ACC112 (cell line): ENCODE results near the gene CHRNB4.
"Not testable (repeated sequence)": the region's sequence is repeated elsewhere in the genome, so short reads cannot be mapped to it uniquely, and the experiment has no call there.

ENCODE experiments used
- H2AFZ ChIP-seq: fragments of 200-600 bp; sonication (generic); one replicate; pipeline ENCODE4 v1.6.0; 2017; ENCODE audit warnings: antibody characterized with exemption, low read length; ENCODE audit not compliant: unreplicated experiment
- H3K27ac ChIP-seq: fragments of 200-600 bp; sonication (generic); 2 replicates; pipeline ENCODE4 v1.5.1; 2014; ENCODE audit warnings: low read depth, mild to moderate bottlenecking, antibody characterized with exemption, low read length, moderate library complexity
- H3K27me3 ChIP-seq: fragments of 200-600 bp; sonication (generic); 2 replicates; pipeline ENCODE4 v1.6.1; 2014; ENCODE audit warnings: mild to moderate bottlenecking, antibody characterized with exemption, low read length, moderate library complexity, mixed read lengths; ENCODE audit not compliant: insufficient read depth
- H3K36me3 ChIP-seq: fragments of 200-600 bp; sonication (generic); 2 replicates; pipeline ENCODE4 v1.6.1; 2016; ENCODE audit warnings: mild to moderate bottlenecking, antibody characterized with exemption, low read length, moderate library complexity, mixed read lengths; ENCODE audit not compliant: insufficient read depth
- H3K4me1 ChIP-seq: fragments of 200-600 bp; sonication (generic); one replicate; pipeline ENCODE4 v1.6.1; 2016; ENCODE audit warnings: low read length, mixed read lengths; ENCODE audit not compliant: insufficient read depth, unreplicated experiment, control insufficient read depth
- H3K4me3 ChIP-seq: fragments of 200-600 bp; sonication (generic); 2 replicates; pipeline ENCODE4 v1.5.1; 2014; ENCODE audit warnings: mild to moderate bottlenecking, low read depth, low read length
- H3K79me2 ChIP-seq: fragments of 200-600 bp; sonication (generic); one replicate; pipeline ENCODE4 v1.6.0; 2016; ENCODE audit warnings: low read length; ENCODE audit not compliant: control insufficient read depth, unreplicated experiment, insufficient read depth

CHRNB4 gene

GRCh38 chr15:78614021-78614420 is 27.0 kb downstream of the CHRNB4 start:
- H3K27ac ChIP-seq: no peak overlapping the region
- H2AFZ ChIP-seq: no peak overlapping the region
- peaks cover 2% of the 10 kb centered on the region for H3K27me3 ChIP-seq
- no peaks in the 10 kb centered on the region for H3K36me3 ChIP-seq
- peaks cover 14% of the 10 kb centered on the region for H3K4me1 ChIP-seq
- H3K79me2 ChIP-seq: no peaks in the 10 kb centered on the region
- no peak overlapping the region for H3K4me3 ChIP-seq

DNA sequence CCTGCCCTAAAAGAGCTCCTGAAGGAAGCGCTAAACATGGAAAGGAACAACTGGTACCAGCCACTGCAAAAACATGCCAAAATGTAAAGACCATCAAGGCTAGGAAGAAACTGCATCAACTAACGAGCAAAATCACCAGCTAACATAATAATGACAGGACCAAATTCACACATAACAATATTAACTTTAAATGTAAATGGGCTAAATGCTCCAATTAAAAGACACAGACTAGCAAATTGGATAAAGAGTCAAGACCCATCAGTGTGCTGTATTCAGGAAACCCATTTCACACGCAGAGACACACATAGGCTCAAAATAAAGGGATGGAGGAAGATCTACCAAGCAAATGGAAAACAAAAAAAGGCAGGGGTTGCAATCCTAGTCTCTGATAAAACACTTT is 31.5 kb downstream of the CHRNB4 start:
- not testable (repeated sequence) for H3K4me1 ChIP-seq, H3K79me2 ChIP-seq, H3K36me3 ChIP-seq, H3K27ac ChIP-seq, H2AFZ ChIP-seq, H3K4me3 ChIP-seq
- H3K27me3 ChIP-seq: peaks cover 13% of the 10 kb centered on the region

GRCh38 chr15:78605680-78606079 is 35.3 kb downstream of the CHRNB4 start:
- no peaks in the 10 kb centered on the region for H3K36me3 ChIP-seq
- H3K79me2 ChIP-seq: no peaks in the 10 kb centered on the region
- no peak overlapping the region for H2AFZ ChIP-seq
- no peaks in the 10 kb centered on the region for H3K4me1 ChIP-seq
- peaks cover 25% of the 10 kb centered on the region for H3K27me3 ChIP-seq
- no peak overlapping the region for H3K27ac ChIP-seq
- no peak overlapping the region for H3K4me3 ChIP-seq

DNA sequence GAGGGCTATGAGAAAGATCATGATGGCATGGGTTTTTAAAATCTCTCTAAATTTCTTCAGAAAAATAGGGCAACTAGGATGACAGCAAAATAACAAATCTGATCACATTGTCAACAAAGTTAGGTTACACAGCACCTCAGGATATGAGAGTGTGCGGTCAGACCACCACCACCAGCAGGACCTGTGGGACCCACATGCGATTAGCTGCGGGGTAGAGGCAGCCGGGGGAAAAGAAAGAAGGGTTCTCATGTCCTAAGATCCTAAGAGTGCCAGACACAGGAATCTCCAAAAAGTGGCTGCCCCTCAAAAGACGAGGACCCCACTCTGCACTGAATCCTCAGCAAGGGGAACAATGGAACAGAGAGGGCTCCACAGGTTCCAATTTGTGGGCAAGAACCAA is 35.8 kb downstream of the CHRNB4 start:
- Histone ChIP-seq H3K27ac (no peak overlapping the region), H3K4me1 (no peaks in the 10 kb centered on the region), H3K4me3 (no peak overlapping the region), H3K36me3 (no peaks in the 10 kb centered on the region), H2AFZ (no peak overlapping the region), H3K27me3 (peaks cover 25% of the 10 kb centered on the region), H3K79me2 (no peaks in the 10 kb centered on the region)

DNA sequence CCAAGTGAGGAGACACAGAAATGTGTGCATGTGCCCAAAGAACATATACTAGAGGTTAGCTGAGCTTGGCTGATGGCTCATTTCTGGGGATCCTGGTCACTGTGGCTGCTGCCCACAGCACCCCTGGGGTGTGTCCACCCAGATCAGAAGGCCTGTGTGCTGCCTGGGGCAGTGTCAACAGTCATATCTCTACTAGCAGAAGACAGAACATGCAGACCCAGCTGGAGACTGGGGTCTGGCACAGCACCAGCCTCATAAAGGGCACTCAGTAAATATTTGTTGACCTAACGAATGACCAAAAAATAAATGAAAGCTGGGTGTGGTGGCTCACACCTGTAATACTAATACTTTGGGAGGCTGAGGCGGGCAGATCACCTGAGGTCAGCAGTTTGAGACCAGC is 36.6 kb downstream of the CHRNB4 start:
- Histone ChIP-seq H3K79me2 (no peaks in the 10 kb centered on the region), H3K4me1 (no peaks in the 10 kb centered on the region), H2AFZ (no peak overlapping the region), H3K27ac (no peak overlapping the region), H3K27me3 (peaks cover 25% of the 10 kb centered on the region), H3K4me3 (no peak overlapping the region), H3K36me3 (no peaks in the 10 kb centered on the region)

- H3K36me3 ChIP-seq: no peaks in the 10 kb centered on the region
- no peak overlapping the region for H2AFZ ChIP-seq
- H3K27me3 ChIP-seq: peaks cover 25% of the 10 kb centered on the region
- H3K4me1 ChIP-seq: no peaks in the 10 kb centered on the region
- H3K79me2 ChIP-seq: no peaks in the 10 kb centered on the region
- H3K27ac ChIP-seq: no peak overlapping the region
- no peak overlapping the region for H3K4me3 ChIP-seq
Observed at GRCh38 chr15:78603467-78603866, 37.5 kb downstream of the CHRNB4 start.

- Histone ChIP-seq H3K79me2 (no peaks in the 10 kb centered on the region), H3K27me3 (peaks cover 10% of the 10 kb centered on the region; the same call in 1 of the 2 replicates), H3K36me3 (no peaks in the 10 kb centered on the region), H3K27ac (no peak overlapping the region), H3K4me3 (no peak overlapping the region), H2AFZ (no peak overlapping the region), H3K4me1 (no peaks in the 10 kb centered on the region)
Observed at GRCh38 chr15:78599189-78599588, 41.8 kb downstream of the CHRNB4 start.

- Histone ChIP-seq H3K4me3 (no peak overlapping the region), H3K36me3 (no peaks in the 10 kb centered on the region), H2AFZ (no peak overlapping the region), H3K27me3 (0 out of 2 replicates have a peak, but pooled peaks cover 3% of the 10 kb centered on the region), H3K79me2 (no peaks in the 10 kb centered on the region), H3K27ac (no peak overlapping the region), H3K4me1 (no peaks in the 10 kb centered on the region)
Observed at GRCh38 chr15:78598348-78598747, 42.7 kb downstream of the CHRNB4 start.

GRCh38 chr15:78597583-78597982 is 43.4 kb downstream of the CHRNB4 start:
- Histone ChIP-seq H3K4me3 (no peak overlapping the region), H3K27me3 (no peaks in the 10 kb centered on the region), H3K36me3 (no peaks in the 10 kb centered on the region), H3K4me1 (no peaks in the 10 kb centered on the region), H2AFZ (no peak overlapping the region), H3K79me2 (no peaks in the 10 kb centered on the region), H3K27ac (no peak overlapping the region)

GRCh38 chr15:78574944-78575343 is 66.1 kb downstream of the CHRNB4 start:
- Histone ChIP-seq H3K79me2 (no peaks in the 10 kb centered on the region), H2AFZ (no peak overlapping the region), H3K27me3 (no peaks in the 10 kb centered on the region), H3K36me3 (no peaks in the 10 kb centered on the region), H3K4me3 (no peak overlapping the region), H3K27ac (no peak overlapping the region), H3K4me1 (no peaks in the 10 kb centered on the region)
